A549 (cell line): ENCODE data around the gene DIP2C.

ENCODE experiments used
- BHLHE40 ChIP-seq: IDR thresholded peaks from 2 replicates; pipeline ENCODE4 v1.6.1; 2012; ENCODE audit warnings: low read depth, low read length, inconsistent platforms
- CHD4 ChIP-seq: fragments of 200-600 bp; sonication (generic); IDR thresholded peaks from 2 replicates; pipeline ENCODE4 v1.6.1; 2016; ENCODE audit warnings: antibody characterized with exemption, mild to moderate bottlenecking, borderline replicate concordance
- CTCF ChIP-seq: fragments of >200 bp; sonication (Bioruptor Twin); formaldehyde crosslinking; IDR thresholded peaks from 3 replicates; pipeline ENCODE4 v1.5.1; 2016
- HMGXB4 ChIP-seq: fragments of 250-450 bp; sonication (Bioruptor Pico); IDR thresholded peaks from 2 replicates; pipeline ENCODE4 v1.5.0; 2021; ENCODE audit warnings: mild to moderate bottlenecking, moderate library complexity, borderline replicate concordance
- KDM5A ChIP-seq: fragments of 200-600 bp; sonication (generic); IDR thresholded peaks from 2 replicates; pipeline ENCODE4 v1.6.1; 2016; ENCODE audit warnings: antibody characterized with exemption, mild to moderate bottlenecking
- MAX ChIP-seq: IDR thresholded peaks from 2 replicates; pipeline ENCODE4 v1.6.1; 2012
- POLR2A ChIP-seq: IDR thresholded peaks from 2 replicates; pipeline ENCODE4 v1.6.1; 2012; ENCODE audit warnings: mild to moderate bottlenecking, low read length
- RAD21 ChIP-seq, 2 experiments: fragments of >200 bp in 1 of 2; sonication (Bioruptor Twin) in 1 of 2; formaldehyde crosslinking in 1 of 2; IDR thresholded peaks in 1 of 2; conservative IDR thresholded peaks in 1 of 2; 2 replicates in 1 of 2; 3 replicates in 1 of 2; pipeline ENCODE4 v1.6.1; 2012 to 2018; ENCODE audit warnings: inconsistent platforms in 1 of 2
- USF2 ChIP-seq: fragments of 450-650 bp; IDR thresholded peaks from 2 replicates; pipeline ENCODE4 v1.6.1; 2014; ENCODE audit warnings: antibody characterized with exemption

GRCh38 chr10:341081-341740, 348.3 kb downstream of the DIP2C start:
- no peak for TF ChIP-seq MAX
- no peak for TF ChIP-seq CTCF
- no peak for TF ChIP-seq CHD4
- TF ChIP-seq KDM5A: no peak
- TF ChIP-seq USF2: no peak
- TF ChIP-seq POLR2A: no peak
- TF ChIP-seq RAD21 (conservative IDR thresholded peaks at IDR 0.05 in 1 of 2, IDR thresholded peaks at IDR 0.05 in 1 of 2): no peak
- TF ChIP-seq HMGXB4 (CRISPR knock-in tag): no peak
- TF ChIP-seq BHLHE40: no peak
